SHP77 (cell line): ENCODE results near the gene COL27A1.
"Not testable (repeated sequence)": the region's sequence is repeated elsewhere in the genome, so short reads cannot be mapped to it uniquely, and the experiment has no call there.

ENCODE experiments used
- DNase-seq, 2 experiments: peaks; one replicate each; lab custom pipeline; 2025; lab: John Stamatoyannopoulos, UW

COL27A1 gene

DNA sequence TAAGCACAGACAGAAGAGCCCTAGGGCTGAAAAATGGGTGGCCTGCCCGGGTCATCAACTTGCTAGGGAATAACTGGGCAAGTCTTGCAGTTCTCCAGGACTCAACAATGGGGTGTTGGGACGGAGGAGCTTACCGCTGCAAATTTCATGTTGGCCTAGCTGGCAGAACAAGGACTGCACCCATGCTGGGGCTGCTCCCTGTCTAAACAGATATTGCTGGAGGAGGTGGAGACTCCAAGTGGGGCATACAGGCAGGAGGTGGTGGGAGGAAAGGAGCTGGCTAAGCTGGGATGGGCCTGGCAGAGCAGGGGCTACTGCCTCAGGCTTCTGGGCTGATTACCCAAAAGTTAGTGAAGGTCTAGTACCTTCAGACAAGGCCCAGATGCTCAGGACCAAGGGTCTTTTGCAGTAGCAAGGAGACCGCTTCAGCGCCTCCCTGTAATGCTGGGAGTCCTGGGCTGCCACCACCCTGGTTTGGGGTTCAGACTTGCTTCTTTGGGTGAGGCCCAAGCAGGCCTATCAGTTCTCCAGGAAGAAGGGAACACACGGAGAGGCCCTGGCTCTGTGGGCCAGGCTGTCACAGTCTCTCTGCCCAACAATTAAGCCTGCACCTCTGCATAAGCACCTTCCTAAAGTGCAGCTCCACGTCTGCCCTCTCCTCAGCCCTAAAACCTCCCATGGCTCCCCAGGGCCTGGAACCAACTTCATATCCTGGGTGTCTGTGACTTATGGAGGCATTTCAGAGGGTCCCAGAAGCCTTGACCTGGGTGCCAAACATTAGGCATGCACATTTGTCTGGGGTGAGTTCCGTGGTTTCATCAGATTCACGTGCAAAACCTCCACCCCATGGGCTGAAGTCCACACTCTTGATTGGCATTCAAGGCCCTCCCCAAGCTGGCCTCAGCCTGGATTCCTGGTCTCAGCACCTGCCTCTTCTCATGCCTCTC, 32.0 kb upstream of the COL27A1 start:
- no peak for DNase-seq

DNA sequence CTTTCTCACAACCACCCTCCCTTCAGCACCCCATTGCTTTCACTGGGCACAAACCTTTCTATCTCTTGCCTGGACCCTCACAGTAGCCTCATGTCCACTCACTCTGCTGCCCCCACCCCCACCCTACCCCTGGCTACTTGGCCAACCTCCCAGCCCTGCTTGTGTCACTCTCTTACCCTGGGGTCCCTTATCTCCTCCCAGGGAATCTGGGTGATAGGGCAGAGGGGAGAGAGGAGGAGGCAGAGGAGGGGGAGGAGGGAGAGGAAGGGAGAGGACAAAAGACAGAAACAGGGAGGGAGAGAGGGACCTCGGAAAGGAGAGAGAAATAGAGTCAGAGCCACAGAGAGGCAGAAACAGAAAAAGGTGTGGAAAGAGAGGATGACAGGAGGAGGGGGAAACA, 31.2 kb upstream of the COL27A1 start:
- DNase-seq: no peak

DNA sequence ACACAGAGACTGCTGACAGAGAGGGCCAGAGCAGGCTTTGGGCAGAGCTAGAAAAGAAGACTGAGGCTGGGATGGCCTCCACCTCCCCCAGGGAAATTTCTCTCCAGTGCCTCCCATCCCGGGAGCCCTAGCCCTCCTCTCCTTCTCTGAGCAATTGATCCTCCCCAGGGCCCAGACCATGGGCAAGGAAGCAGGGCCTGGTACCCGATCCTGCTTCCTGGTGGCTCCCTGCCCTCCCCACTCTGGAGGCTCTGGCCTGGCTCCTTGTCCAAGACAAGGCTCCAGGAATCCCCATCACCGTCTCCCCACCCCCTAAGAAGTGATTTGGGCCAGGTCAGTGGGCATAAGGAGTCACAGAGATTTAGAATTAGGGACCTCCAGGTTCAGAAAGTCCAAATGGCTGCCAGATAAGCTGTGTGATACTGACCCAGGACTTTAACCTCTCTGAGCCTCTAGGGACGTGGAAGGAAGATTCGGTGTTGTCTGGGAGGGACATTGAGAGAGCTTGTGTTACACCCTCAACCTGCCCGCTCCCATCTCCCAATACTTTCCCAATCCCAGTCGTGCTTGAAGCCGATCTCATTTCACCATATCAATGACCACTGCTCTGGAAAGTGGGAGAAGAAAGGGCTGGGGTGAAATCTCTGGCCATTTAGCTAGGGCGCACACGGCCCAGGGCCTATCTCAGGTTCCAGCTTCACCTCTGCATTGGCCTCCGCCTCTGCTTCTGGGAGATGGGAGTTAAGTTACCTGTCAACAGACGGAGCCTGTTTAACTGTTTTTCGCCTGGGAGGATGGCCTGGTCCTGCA, 30.5 kb upstream of the COL27A1 start:
- no peak for DNase-seq

DNA sequence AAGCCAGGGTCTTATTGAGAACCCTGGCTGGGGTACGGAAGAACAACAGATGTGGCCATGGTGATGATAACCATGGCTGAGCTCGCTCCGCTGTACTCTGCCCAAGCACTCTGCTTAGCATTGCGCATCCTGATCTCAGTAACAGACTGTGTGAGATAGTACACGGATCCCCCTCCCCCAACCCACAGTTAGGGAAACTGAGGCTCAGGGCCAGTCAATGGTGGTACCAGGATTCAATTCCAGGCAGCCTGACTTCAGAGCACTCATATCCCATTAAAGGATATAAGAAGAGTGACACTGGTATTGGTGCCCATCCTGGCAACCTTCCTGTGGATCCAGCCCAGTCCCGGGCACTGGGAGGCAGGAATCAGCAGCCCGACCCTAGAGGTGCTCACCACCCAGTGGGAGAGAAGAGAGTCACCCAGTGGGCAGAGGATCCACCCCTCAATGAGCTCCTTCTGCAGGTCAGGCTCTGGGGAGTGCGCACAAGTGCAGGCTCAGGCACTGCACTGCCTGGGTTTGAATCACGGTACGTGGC, 29.8 kb upstream of the COL27A1 start:
- no peak for DNase-seq

DNA sequence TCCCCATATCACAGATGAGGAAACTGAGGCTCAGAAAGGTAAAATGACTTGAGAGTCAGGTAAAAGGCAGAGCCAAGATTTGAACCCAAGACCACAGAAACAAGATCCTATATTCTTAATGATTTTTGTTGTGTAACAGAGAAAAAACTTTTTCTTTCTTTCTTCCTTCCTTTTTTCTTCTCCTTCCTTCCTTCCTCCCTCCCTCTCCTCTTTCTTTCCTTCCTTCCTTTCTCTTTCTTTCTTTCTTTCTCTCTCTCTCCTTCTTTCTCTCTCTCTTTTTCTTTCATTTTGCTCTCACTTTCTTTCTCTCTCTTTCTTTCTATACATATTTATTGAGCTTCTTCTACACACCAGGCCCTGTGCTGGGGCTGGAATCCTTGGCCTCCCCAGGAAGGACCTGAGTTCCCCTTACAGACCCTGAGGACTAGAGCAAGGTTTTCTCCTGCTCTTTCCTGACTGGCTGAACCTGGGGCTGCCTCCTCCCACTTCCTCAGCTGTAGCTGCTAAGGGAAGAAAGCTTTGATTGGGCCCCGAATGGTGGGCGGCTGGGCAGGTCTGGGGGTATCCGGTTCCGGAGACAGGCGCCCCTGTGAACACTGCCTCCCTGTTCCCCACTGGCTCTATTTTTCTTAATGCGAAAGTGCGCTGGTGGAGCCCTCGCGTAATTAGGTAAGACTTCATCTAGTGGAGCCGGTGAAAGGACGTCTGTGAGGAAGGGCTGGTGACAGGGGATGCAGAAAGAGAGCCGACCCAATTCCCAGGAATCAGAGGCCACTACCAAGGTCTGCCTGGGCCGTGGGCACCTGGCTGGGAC, 28.9 kb upstream of the COL27A1 start:
- no peak for DNase-seq

DNA sequence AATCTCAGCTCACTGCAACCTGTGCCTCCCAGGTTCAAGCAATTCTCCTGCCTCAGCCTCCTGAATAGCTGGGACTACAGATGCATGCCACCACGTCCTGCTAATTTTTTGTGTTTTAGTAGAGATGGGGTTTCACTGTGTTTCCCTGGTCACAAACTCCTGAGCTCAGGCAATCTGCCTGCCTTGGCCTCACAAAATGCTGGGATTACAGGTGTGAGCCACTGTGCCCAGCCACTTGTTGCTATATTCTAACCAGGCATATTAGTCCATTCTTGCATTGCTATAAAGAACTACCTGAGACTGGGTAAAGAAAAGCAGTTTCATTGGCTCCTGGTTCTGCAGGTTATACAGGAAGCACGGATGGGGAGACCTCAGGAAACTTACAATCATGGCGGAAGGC, 26.6 kb upstream of the COL27A1 start:
- not testable (repeated sequence) for DNase-seq

DNA sequence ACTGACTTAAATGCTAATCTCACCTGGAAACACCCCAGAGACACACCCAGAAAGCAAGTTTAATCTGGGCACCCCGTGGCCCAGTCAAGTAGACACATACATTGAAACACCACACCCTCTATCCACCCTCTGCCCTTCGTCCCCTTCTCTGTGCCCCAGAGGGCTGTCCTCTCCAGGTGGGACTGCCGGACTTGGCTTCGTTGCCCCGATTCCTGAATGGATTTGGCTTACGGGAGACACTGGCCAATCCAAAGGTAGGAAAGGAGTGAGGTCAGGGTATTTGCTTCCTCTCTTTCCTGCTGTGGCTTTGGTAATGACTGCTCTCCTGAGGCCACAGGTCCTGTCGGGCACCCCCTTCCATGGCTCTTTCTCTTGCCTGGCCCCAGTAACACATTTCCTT, 25.2 kb upstream of the COL27A1 start:
- no peak for DNase-seq

DNA sequence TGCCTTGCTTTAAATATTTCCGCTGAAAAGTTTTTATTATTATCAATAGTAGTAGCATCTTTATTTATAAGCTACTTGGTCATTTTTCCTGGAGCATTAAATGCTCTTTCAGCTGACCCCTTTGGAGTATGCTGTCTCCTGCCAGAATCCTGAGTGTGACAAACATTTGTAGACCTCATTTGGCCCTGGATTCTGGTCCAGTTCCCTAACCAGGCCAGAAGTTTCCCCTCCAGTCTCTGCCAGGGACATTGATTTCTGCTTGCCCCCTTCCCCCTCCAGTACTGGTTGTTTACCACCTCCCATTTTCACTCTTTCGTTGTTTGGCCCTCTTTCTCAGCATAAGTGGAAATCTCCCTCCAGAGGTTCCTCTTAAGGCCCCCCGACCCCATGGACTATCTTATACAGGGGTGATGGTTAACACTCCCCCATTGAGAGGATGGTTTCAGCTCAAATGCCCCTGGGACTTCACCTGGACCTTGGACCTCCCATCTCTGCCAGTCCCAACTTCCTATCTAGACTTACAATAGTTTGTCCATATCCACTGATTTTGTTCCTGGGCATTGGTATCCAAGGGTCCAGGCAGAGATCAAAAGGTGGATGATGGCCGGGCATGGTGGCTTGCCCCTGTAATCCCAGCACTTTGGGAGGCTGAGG, 24.6 kb upstream of the COL27A1 start:
- no peak for DNase-seq

DNA sequence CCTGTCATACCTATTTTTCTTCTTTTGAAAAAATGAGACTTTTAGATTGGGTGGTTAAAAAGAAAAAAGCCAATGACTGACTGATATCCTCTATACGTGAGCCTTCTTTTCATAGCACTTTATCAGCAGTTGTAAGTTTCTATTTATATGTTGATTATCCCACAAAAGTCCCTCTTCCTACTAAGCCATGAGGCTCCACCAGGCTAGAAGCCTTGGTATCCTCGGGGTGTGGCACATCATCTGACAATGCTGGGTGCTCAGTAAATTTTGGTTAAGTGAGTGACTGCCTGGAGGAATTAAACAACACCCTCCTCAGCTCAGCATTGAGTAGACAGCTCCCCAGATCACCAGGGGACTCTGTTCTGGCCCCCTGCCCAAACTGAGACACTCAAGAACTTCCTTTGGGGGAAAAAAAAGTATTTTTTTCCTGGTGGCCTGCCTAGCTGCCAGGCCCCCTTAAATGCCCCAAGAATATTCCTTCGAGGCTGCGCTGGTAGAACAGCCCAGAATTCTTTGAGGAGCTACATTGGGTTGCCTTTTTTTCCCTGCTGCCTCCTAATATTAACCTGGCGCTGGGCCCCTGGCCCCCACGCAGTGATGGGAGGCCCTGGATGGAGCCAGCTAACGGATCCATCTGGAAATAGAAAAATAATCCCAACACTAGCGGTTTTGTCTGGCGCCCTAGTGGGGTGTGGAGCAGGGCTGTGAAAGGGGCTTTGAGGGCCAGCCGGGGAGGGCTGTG, 23.4 kb upstream of the COL27A1 start:
- no peak for DNase-seq

DNA sequence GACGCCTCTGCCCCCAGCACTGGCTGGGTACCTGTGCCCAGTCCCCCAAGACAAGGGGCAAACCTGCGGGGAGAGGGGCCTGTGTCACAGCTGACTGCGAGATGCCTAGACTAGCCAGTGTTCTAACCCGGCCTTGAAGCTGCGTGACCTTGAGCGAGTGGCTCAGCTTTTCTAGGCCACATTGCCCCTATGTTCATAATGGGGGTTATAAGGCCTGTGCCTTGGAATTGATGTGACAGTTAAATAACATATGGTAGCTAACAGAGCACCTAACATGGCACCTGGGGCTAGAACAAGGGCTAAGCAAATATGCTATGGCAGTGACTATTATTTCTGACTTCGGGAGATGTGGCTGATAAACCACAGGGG, 22.8 kb upstream of the COL27A1 start:
- DNase-seq: no peak

DNA sequence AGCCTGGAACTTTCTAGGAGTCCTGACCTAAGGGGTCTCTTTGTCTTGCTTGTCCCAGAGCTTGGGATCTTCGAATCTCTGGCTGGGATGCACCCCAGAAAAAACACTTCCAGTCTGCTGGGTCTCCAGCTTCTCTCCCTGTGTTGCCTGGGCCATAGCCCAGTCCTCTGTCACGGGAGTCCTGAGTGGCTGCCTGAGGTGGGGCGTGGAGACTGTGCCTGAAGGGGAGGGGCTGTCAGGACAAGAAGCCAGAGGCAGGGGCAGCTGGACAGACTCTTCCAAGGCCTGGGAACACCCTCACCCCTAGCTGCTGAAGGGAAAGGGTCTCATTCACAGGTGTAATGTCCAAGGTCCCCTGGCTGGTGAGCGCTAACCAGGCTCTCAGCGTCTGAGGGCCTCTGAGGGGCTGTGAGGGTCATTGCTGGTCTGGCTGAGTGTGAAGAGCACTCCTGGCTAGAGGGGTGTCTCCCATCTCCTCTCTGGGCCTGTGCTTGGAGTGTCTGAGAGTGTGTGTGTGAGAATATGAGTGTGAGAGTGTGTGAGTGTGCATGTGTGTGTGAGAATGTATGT, 20.4 kb upstream of the COL27A1 start:
- DNase-seq: no peak

DNA sequence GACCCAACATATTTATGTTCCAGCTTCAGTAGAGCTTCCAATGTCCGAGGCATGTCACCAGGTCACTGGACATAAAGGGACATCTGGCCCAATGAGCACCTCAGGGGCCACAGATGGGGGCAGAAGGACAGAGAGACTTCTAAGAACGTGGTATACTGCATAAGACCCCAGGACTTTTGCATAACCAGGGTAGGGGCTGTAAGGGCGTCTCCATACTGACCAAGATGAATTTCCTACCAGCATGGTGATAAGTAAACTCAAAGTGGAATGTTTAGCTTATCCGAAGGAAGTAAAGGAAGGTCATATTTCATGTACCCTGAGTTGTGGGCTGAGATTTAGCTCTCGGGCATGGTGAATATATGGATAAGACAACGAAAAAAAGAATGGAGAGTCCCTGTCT, 17.5 kb upstream of the COL27A1 start:
- DNase-seq: no peak

DNA sequence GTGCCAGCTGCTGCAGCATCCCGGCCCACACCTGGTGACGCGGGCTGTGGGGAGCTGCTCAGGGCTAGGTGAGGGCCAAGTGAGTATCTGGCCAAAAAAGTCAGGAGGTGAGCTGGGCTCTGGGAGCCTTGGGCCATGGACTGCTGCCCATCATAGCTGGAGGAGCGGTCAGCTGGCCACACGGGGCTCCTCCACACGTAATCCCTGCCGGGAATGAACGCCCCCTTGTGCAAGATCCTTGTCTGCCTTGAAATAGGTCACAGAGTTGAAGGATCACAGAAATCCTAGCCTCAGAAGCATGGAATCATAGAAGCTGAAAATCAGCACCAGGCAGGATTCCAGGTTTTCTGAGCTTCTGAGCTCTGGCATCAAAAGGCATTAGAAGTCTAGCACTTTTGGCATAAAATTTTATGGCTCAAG, 16.8 kb upstream of the COL27A1 start:
- no peak for DNase-seq

DNA sequence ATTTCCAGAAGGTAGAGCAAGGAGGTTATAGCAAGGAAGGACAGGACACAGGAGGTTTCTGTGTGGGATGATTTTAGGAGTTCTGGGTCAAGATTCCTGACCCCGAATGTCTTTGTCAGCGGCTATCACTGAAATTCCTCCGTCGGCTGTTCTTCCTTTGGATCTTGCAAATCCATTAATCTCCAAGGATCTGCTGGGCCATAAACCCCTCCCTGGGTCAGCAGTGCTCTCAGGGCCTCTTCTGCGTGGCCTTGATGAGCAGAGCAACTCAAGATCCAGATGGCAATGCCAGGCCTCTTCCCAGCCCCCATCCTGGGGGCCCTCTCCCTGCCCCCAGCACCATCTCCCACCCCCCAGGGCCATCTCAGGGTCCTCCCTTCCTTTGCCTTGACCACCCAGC, 16.3 kb upstream of the COL27A1 start:
- no peak for DNase-seq

DNA sequence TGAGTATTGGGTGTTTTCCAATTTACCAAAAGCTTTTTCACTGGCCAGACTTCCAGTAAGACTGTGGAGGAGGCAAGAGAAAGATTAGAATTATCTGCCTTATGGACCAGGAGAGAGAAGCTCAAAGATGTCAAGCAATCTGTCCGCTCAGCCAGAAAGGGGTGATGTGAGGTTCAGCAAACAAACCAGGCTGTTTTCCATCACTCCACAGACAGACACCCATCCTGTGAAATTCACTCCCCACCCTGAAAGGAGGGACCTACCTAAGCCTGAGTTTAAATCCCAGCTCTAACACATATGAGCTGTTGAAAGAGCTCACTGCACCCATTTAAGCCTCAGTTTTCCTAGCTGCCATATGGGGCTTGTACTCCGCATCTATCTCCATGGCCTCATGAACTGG, 14.9 kb upstream of the COL27A1 start:
- DNase-seq: no peak

DNA sequence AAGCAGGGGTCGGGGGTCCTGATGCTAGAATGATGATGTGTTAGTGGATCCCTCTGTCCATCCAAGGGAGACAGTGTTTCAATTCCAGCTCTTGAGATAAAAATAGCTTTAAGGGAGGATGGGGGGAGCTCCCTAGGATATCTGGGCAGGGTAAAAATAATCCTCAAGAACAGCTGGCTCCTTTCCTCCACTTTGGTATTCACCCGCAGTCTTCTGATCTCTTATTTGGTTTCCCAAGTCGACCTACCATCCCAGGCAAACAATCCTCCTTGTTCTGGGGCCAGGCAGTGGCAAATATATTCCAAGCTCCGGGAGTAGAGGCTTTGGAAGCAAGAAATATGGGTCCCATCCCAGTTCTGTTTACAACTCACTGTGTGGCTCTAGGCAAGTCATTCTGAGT, 14.5 kb upstream of the COL27A1 start:
- DNase-seq: no peak

DNA sequence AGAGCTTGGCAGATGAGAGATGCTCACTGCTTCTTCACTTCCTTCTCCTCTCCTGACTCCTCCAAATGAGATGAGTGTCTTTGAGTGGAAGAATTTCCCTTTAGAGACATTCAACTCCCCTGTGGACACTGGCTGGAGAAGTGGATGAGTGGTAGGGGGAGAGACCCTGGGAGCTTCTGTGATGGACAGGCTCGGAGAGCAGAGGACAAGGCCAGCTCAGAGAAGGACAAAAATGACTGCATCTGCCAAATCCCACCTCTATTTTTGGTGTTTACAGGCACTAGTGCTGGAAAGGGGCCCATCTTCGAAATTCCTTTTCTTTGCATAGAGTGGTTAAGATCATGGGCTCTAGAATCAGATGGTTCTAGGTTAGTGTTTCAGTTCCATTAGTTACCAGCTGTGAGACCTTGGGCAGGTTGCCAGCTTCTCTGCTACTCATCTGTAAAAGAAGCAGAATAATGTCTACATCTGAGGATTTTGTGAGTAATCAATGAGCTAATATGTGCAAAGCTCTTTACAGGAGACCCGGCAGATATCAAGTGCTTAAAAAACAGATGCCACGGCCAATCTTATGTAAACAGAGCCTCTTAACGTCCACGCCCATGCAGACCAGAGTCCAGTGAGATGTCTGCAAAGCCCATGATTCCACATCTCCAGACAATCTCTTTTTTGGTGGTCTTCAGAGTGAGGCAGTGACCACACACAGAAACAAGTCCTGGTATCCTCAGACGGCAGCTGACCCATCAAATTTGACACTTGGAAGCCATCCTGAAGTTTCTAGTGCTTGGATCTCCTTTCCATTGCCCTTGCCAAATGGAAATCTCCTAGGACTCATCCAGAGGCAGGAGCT, 13.6 kb upstream of the COL27A1 start:
- DNase-seq: no peak

DNA sequence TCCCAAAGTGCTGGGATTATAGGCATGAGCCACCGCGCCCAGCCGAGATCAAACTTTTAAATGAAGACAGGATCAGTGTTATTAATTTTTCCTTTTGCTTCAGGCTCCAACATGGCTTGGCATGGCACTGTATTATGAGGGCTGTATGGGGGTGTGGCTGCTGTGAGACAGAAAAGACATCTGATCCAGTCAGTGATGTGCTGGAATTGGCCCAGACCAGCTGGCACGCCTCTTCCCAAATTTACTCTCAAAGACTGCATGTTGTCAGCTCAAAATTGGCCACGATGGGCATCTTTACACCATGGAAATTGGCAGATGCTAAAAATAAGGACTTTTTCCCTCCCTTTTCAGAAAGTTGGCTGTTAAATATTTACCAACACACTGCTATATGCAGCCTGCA, 12.1 kb upstream of the COL27A1 start:
- no peak for DNase-seq

DNA sequence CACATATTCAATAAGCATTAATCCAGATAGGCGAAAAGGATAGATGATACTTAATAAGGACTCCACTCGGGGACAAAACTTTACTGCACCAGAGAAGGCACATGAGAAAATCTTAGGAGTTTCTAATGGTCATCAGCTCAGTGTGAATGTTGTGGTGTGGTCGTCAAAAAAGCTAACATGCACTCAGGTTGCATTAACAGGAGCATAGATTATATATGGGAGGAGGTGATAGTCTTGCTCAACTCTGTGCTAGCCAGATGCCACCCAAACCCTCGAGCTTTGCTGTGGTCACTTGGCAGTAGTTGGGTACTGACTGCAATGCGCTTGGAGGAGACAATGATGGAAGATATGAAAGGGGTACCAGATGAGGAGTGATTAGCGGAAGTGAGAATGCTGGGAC, 8.6 kb upstream of the COL27A1 start:
- DNase-seq: no peak

DNA sequence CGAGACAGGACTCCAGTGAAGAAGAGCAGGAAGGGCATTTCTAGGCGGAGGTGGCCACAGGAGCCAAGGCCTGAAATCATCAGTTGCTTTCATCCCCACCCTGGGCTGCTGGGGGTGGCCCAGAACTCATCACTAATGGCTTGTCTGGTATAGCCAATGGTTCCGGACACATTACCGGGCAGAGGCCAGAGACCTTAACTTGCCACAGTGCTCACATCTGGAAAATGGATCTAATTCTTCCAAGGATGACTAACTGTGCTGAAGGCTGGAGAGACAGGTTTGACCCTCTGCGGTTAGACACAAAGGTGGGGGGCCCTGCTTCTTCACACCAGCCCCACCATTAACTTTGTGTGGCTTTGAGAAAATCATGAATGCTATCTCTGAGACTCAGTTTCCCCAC, 6.2 kb upstream of the COL27A1 start:
- no peak for DNase-seq
